Endothelial cell of umbilical vein (primary cell): ENCODE results near the gene COL1A1. TPM values are rescaled to one million over a fixed set of nuclear protein-coding genes. Genes with fewer than 3 reads are reported as not detected.

Experiments
- BruUV-seq: library from RNA; stranded (reverse); fragments of 400-500 nt; replicated peaks from 2 replicates; lab custom pipeline; 2021; lab: Mats Ljungman, UMichigan
- CTCF ChIA-PET: fragments of 300-600, 350-600 bp; sonication (Branson Sonifier 250); formaldehyde crosslinking; loops from one replicate; lab custom pipeline; 2021; ENCODE audit warnings: antibody characterized with exemption, inconsistent platforms; lab: Charles Lee
- POLR2A ChIA-PET: fragments of 300-600, 350-600 bp; sonication (Branson Sonifier 250); formaldehyde crosslinking; loops from one replicate; lab custom pipeline; 2021; ENCODE audit warnings: antibody characterized with exemption, inconsistent platforms; lab: Charles Lee
- DNase-seq: peaks from one replicate; pipeline ENCODE4 v3.0.0-alpha.2; 2011; ENCODE audit warnings: low read depth, low spot score
- FAIRE-seq: peaks from 2 replicates; lab custom pipeline; 2011; peaks lifted over from hg19 to GRCh38; lab: Jason Lieb, UNC
- H2AFZ ChIP-seq: 2 replicates; pipeline ENCODE4 v1.6.0; 2012; ENCODE audit warnings: low read depth, low read length, control low read depth, inconsistent platforms
- H3K27ac ChIP-seq: 2 replicates; pipeline ENCODE4 v1.5.1; 2011; ENCODE audit warnings: low read depth, mild to moderate bottlenecking, control low read depth, low read length, moderate library complexity; ENCODE audit not compliant: insufficient read depth
- H3K27me3 ChIP-seq, 2 experiments: 2 replicates each; pipeline versions ENCODE4 v1.6.0 to v1.6.1; 2011; ENCODE audit warnings: low read length in 2 of 2, mixed read lengths in 1 of 2; ENCODE audit not compliant: control insufficient read depth in 2 of 2, insufficient read depth in 2 of 2
- H3K36me3 ChIP-seq, 2 experiments: 2 replicates in 1 of 2; 3 replicates in 1 of 2; pipeline ENCODE4 v1.5.1; 2011; ENCODE audit warnings: low read length in 2 of 2, mild to moderate bottlenecking in 1 of 2, moderate library complexity in 1 of 2; ENCODE audit not compliant: control insufficient read depth in 2 of 2, insufficient read depth in 2 of 2; ENCODE audit errors: extremely low read depth in 1 of 2
- H3K4me1 ChIP-seq: 3 replicates; pipeline ENCODE4 v1.5.1; 2011; ENCODE audit warnings: mild to moderate bottlenecking, low read length; ENCODE audit not compliant: control insufficient read depth, insufficient read depth; ENCODE audit errors: extremely low read depth
- H3K4me2 ChIP-seq: 2 replicates; pipeline ENCODE4 v1.6.1; 2011; ENCODE audit warnings: low read length, control low read depth, mixed read lengths; ENCODE audit not compliant: insufficient read depth
- H3K4me3 ChIP-seq, 3 experiments: fragments of 200-600 bp in 1 of 3; sonication (generic), shearing (Covaris generic) in 1 of 3; replicated peaks in 1 of 3; 2 replicates each; pipeline ENCODE4 v1.5.1; 2011 to 2016; ENCODE audit warnings: control low read depth in 3 of 3, low read length in 3 of 3, mild to moderate bottlenecking in 2 of 3, inconsistent platforms in 1 of 3, low read depth in 1 of 3, moderate library complexity in 1 of 3; ENCODE audit not compliant: insufficient read depth in 1 of 3
- H3K79me2 ChIP-seq: 2 replicates; pipeline ENCODE4 v1.6.0; 2012; ENCODE audit warnings: low read length, inconsistent platforms; ENCODE audit not compliant: control insufficient read depth, insufficient read depth
- H3K9ac ChIP-seq: replicated peaks from 2 replicates; pipeline ENCODE3; 2011; ENCODE audit warnings: low read length, control low read depth; ENCODE audit not compliant: insufficient read depth; ENCODE audit errors: extremely low read depth
- H3K9me1 ChIP-seq: replicated peaks from 3 replicates; pipeline ENCODE4 v1.6.0; 2011; ENCODE audit warnings: mild to moderate bottlenecking, low read length; ENCODE audit not compliant: control insufficient read depth, insufficient read depth; ENCODE audit errors: extremely low read depth
- H3K9me3 ChIP-seq: replicated peaks from 2 replicates; pipeline ENCODE4 v1.5.1; 2012; ENCODE audit warnings: low read length, inconsistent platforms; ENCODE audit not compliant: control insufficient read depth, insufficient read depth
- H4K20me1 ChIP-seq: replicated peaks from 2 replicates; pipeline ENCODE3; 2011; ENCODE audit warnings: mild to moderate bottlenecking, low read length; ENCODE audit not compliant: control insufficient read depth, insufficient read depth; ENCODE audit errors: extremely low read depth
- CTCF ChIP-seq, 2 donors: IDR thresholded peaks; 1 replicate in 1 of 2; 2 replicates in 1 of 2; pipeline ENCODE4 v1.5.1; 2011; ENCODE audit warnings: low read length in 2 of 2, mild to moderate bottlenecking in 2 of 2, moderate library complexity in 2 of 2, control low read depth in 1 of 2, inconsistent platforms in 1 of 2, low read depth in 1 of 2; ENCODE audit not compliant: insufficient read depth in 1 of 2; ENCODE audit errors: extremely low read depth in 1 of 2
- EZH2 ChIP-seq: IDR thresholded peaks from 2 replicates; pipeline ENCODE4 v1.6.1; 2012; ENCODE audit warnings: borderline replicate concordance, low read depth, mild to moderate bottlenecking, moderate library complexity, low read length, inconsistent platforms; ENCODE audit not compliant: severe bottlenecking
- FOS ChIP-seq: IDR thresholded peaks from 2 replicates; pipeline ENCODE4 v1.6.1; 2011; ENCODE audit warnings: mild to moderate bottlenecking, low read length, moderate library complexity, borderline replicate concordance; ENCODE audit not compliant: insufficient read depth
- GATA2 ChIP-seq: IDR thresholded peaks from 2 replicates; pipeline ENCODE4 v1.7.0; 2011; ENCODE audit warnings: low read depth, mild to moderate bottlenecking, moderate library complexity, mixed read lengths, low read length; ENCODE audit not compliant: insufficient read length, insufficient read depth
- JUN ChIP-seq: IDR thresholded peaks from 2 replicates; pipeline ENCODE4 v1.6.1; 2011; ENCODE audit warnings: borderline replicate concordance, low read depth; ENCODE audit not compliant: insufficient read length, insufficient read depth
- MAX ChIP-seq: IDR thresholded peaks from 2 replicates; pipeline ENCODE4 v1.6.1; 2011; ENCODE audit not compliant: insufficient read depth, insufficient read length
- MYC ChIP-seq: IDR thresholded peaks from one replicate; pipeline ENCODE4 v1.6.1; 2011; ENCODE audit warnings: mild to moderate bottlenecking, low read depth, low read length
- POLR2A ChIP-seq: IDR thresholded peaks from 2 replicates; pipeline ENCODE4 v1.6.1; 2012; ENCODE audit warnings: low read depth, mild to moderate bottlenecking, control low read depth, low read length
- POLR2AphosphoS5 ChIP-seq: IDR thresholded peaks from 2 replicates; pipeline ENCODE4 v1.6.1; 2012; ENCODE audit warnings: low read depth, mild to moderate bottlenecking, control low read depth, low read length, moderate library complexity; ENCODE audit not compliant: insufficient read depth
- dilution Hi-C: fragments of 300-500 bp; cut with MboI; formaldehyde crosslinking; loops from one replicate; pipeline ENCODE4 v1.15.0; 2019; ENCODE audit warnings: low sequenced_read_pairs; ENCODE audit not compliant: extremely low pct_ligation_motif_present
- intact Hi-C: fragments of 100-400 bp; cut with micrococcal nuclease; formaldehyde crosslinking; loops from one replicate; pipeline ENCODE4 v1.10.0; 2022
- polyA plus RNA-seq, 4 experiments: library from polyadenylated mRNA; depleted of rRNA in 3 of 4; stranded (reverse) in 3 of 4; unstranded in 1 of 4; fragments of >200 nt; gene quantifications; 2 replicates each; pipeline versions ENCODE4 v1.2.1 to v1.2.3, GENCODE V29; 2011 to 2012; ENCODE audit warnings: missing spikeins in 1 of 4
- total RNA-seq: library from RNA; stranded (reverse); gene quantifications from 2 replicates; pipeline ENCODE4 v1.2.3, GENCODE V29; 2021

Gene COL1A1
- total and polyA plus RNA-seq, 2 donors (not counting 3 experiments of a cell fraction or from before 2014, with no cell fraction given), result 0.07 TPM

GRCh38 chr17:50196036-50196435 lies 5.4 kb downstream of the COL1A1 start:
- no peak overlapping the region for H3K9ac ChIP-seq
- BruUV-seq, result no TSS peak
- H2AFZ ChIP-seq, result no peak overlapping the region
- CTCF ChIA-PET, result interaction anchor here (1.5 to 5.1 kb wide), 3 partner anchors 24 to 100 kb away, joined by 6 to 234 read pairs (median 49); no protein-coding TSS in a partner anchor
- no peak overlapping the region for H3K4me2 ChIP-seq
- intact Hi-C loops (no loop called here), dilution Hi-C loops (no loop called here)
- H3K27ac ChIP-seq, result no peak overlapping the region
- POLR2A ChIA-PET, result no interaction called here
- H3K79me2 ChIP-seq, result no peaks in the 10 kb centered on the region
- H4K20me1 ChIP-seq, result no peaks in the 10 kb centered on the region
- H3K9me1 ChIP-seq, result no peaks in the 10 kb centered on the region
- no peaks in the 10 kb centered on the region for H3K4me1 ChIP-seq
- FAIRE-seq (no peak), DNase-seq (no peak)
- no peak overlapping the region for H3K4me3 ChIP-seq
- no peaks in the 10 kb centered on the region for H3K36me3 ChIP-seq
- peaks cover under 1 to 4% of the 10 kb centered on the region in 2 experiments for H3K27me3 ChIP-seq
- no peak for TF ChIP-seq MYC
- no peak for TF ChIP-seq EZH2
- no peak for TF ChIP-seq JUN
- no peak for TF ChIP-seq FOS
- TF ChIP-seq GATA2, result no peak
- no peak for TF ChIP-seq POLR2A
- TF ChIP-seq CTCF (IDR thresholded peaks at IDR 0.05; ENCODE audit: extremely low read depth in 1 of 2, insufficient read depth in 1 of 2, low read depth in 1 of 2, low read length in 2 of 2), result no peak
- no peak for TF ChIP-seq MAX
- no peak for TF ChIP-seq POLR2AphosphoS5
- no peaks in the 10 kb centered on the region for H3K9me3 ChIP-seq
